ENCODE measurements around the gene CHFR.
A peak's percentile ranks its signal among the peaks of the same experiment; 100 is the strongest.
"Not testable (repeated sequence)": the region's sequence is repeated elsewhere in the genome, so short reads cannot be mapped to it uniquely, and the experiment has no call there.

The CHFR gene

GRCh38 chr12:132807295-132808092, 79.9 kb downstream of the CHFR start:
- DNase-seq = no peak

- DNase-seq = no peak
Observed at GRCh38 chr12:132806857-132807256, 80.5 kb downstream of the CHFR start.

DNA sequence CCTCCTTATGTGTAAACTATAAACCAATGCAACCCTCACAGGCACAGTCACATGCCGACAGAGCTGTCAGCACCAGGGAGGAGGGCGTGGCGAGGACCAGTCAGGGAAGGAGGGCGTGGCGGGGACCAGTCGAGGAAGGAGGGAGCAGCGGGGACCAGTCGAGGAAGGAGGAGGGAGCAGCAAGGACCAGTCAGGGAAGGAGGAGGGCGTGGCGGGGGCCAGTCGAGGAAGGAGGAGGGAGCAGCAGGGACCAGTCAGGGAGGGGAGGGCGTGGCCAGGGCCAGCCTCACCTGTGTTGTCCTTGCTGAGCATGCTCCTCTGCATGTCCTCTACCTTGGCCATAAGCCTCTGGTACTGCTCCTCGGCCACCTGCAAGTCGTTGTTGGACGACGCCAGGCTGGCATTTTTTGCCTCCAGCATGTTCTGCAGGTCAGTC, 83.0 kb downstream of the CHFR start:
- no peak for DNase-seq

- no peak for DNase-seq
Observed at GRCh38 chr12:132803888-132804287, 83.5 kb downstream of the CHFR start.

DNA sequence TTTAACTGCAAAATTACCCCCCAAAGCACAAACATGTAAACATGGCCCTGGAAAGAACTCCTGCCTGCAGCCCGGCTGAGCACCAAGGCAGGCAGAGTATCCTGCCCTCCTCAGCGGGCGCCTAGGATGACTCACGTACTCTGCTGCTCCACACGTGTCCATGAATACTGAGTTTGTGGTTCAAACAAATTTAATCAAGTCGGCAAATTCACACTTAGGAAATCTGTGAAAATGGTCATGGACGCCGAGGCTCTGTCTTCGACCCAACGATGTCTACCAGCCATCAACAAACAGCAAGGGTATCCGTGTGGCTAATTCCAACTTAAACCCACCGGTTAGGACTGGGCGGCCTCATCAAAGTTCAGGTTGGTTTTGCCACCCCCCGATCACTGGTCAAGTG, 84.3 kb downstream of the CHFR start:
- DNase-seq = no peak

GRCh38 chr12:132801741-132802140, 85.7 kb downstream of the CHFR start:
- DNase-seq = no peak

DNA sequence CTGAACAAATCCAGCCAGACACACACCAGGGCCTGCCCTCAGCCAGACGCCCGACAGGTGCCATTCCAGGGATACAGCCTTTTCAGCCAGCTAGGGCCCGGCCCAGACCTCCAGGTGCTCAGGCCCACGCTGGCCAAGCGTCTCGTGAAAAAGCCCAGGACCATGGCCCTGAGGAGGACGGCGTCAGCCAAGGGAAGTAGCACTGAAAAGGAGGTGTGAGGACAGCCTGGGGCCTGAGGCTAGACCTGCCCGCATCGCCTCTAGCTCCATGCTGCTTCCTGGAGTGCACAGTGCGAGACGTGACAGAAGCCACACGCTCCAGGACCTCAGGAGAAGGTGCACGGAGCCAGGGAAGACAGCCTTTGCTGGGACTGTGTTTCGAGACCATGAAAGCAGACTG, 88.6 kb downstream of the CHFR start:
- DNase-seq = no peak

GRCh38 chr12:132797820-132798570, 89.4 kb downstream of the CHFR start:
- DNase-seq = no peak

- DNase-seq = no peak
Observed at GRCh38 chr12:132795847-132796246, 91.6 kb downstream of the CHFR start.

DNA sequence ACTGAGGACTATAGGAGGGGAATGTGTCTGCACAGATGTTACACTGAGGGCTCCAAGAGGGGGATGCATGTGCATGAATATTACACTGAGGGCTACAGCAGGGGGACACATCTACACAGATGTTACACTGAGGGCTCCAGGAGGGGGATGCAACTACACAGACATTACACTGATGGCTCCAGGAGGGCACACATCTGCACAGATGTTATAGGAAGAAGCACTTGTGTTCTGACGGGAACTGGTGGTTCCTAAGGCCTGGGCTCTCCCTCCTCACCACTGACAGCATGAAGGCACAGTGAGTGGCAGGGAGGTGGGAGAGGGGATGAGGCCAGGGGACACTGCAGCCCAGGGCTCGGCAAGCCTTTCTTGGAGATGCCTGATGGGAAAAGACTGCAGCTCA, 95.5 kb downstream of the CHFR start:
- not testable (repeated sequence) for DNase-seq

DNA sequence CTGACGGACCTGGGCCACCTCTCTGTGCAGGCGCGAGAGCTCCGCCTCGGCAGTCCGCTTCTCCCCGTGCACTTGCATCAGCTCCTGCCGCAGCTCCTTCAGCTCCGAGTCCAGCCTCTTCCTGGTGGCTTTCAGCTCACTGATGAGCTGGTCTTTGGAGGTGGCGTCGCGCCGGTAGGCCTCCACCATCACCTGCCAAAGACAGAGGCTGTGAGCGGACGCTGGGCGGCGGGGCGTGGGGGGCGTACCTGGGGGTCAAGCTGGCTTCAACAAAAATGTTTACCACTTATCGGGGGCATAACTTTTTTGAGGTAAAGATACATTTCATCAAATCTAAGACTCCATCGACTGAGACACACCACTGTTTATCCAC, 98.3 kb downstream of the CHFR start:
- DNase-seq = no peak

- no peak for DNase-seq
Observed at GRCh38 chr12:132788375-132789098, 98.9 kb downstream of the CHFR start.

DNA sequence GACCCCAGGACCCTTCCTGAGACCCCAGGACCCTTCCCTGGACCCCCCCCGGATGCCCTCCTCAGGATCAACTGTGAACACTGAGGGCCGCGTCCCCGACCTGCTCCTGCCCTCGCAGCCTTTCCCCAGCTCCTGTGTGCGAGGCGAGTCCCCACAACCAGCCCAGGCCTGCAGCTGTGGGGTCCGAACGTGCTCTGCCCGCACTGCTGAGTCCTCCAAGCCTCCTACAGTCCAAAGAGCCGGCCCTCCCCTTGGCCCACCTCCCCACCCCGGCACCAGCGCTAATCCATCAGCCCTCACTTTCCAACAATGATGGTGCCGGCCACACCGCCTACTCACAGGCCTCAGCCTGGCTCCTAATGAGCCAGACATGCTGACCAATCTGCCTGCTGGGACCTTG, 99.5 kb downstream of the CHFR start:
- no peak for DNase-seq

DNA sequence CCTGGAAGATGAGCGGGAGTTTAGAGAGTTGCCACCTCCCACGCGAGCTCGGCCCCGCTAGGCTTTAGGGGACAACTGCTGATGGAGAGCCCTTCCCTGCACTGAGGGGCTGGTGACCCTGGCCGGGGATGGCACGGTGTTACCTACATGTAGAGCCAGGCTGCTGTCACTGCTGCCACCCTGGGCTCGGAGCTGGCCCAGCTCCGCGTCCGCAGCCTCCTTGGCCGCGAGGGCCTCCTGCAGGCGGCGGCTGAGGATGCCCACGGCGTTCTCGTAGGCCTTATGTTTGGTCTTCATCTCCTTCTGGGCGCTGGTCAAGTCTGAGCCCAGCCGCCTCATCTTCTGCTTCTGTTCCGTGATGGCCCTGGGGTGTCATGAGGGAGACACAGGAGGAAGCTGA, 101.2 kb downstream of the CHFR start:
- DNase-seq = no peak

DNA sequence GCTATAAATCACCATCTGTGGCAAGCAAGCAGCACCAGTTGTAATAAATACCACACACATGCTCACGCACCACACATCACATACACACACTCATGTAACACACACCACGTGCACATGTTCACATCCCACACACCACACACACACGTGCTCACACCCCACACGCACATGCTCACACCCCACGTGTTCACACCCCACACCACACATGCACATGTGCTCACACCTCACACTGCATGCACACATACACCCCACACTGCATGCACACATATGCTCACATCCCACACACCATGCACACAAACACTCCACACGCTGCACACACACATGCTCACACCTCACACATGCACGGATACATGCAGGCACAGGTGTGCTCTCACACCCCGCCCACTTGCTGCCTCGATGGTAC, 102.8 kb downstream of the CHFR start:
- DNase-seq = no peak

DNA sequence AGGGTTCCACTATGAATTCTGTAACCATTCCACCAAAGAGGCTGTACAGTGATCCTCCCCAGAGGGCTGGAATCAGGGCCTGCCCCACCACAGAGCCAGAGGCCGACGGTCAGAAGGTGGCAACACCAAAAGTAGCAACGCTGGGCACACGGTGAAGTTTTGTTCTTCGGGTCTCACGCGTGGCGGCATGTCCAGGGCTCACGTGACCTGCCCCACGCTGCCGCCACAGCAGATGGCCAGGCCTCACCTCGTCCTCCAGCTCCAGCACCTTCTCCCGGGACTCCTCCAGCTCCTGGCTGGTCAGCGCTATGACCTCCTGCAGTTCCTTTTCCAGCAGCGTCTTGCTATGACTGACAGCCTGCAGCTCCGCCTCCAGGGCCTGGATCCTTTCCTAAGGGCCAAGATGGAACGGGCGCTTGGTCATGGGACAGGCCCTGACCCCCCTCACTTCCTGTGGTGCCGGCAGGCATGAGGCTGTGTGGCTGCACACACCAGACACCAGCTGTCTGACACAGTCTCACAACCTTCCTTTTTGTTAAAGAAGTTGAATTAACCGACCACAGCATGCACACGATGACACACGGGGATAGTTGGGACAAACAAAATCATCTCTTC, 103.4 kb downstream of the CHFR start:
- DNase-seq = peak in 1 of 2 donors; percentile 34
